Stimulated activated CD8-positive, alpha-beta memory T cell treated with anti-CD3 and anti-CD28 coated beads, Interleukin-15, amount 100 ng/mL, for 24 hours (primary cell): ENCODE results near the gene KCTD17.
"Not testable (repeated sequence)": the region's sequence is repeated elsewhere in the genome, so short reads cannot be mapped to it uniquely, and the experiment has no call there.

ENCODE experiments used
- DNase-seq: peaks from one replicate; pipeline ENCODE4 v3.0.0-alpha.2; 2020; ENCODE audit warnings: low read depth

KCTD17 gene

GRCh38 chr22:37060801-37061610, 9.5 kb downstream of the KCTD17 start:
- DNase-seq: no peak

GRCh38 chr22:37061611-37062375, 10.3 kb downstream of the KCTD17 start:
- DNase-seq: no peak

- no peak for DNase-seq
Measured at GRCh38 chr22:37062376-37062675, 10.8 kb downstream of the KCTD17 start.

GRCh38 chr22:37062702-37063381, 11.3 kb downstream of the KCTD17 start:
- DNase-seq: no peak

- no peak for DNase-seq
Measured at GRCh38 chr22:37063431-37064420, 12.2 kb downstream of the KCTD17 start.

GRCh38 chr22:37064553-37064952, 13.0 kb downstream of the KCTD17 start:
- DNase-seq: no peak

- no peak for DNase-seq
Measured at GRCh38 chr22:37065180-37065579, 13.6 kb downstream of the KCTD17 start.

- DNase-seq: no peak
Measured at GRCh38 chr22:37065961-37066360, 14.4 kb downstream of the KCTD17 start.

GRCh38 chr22:37067428-37067827, 15.9 kb downstream of the KCTD17 start:
- DNase-seq: no peak

- no peak for DNase-seq
Measured at GRCh38 chr22:37068859-37069258, 17.3 kb downstream of the KCTD17 start.

- DNase-seq: no peak
Measured at GRCh38 chr22:37069319-37069718, 17.8 kb downstream of the KCTD17 start.

GRCh38 chr22:37069719-37070118, 18.2 kb downstream of the KCTD17 start:
- DNase-seq: no peak

- no peak for DNase-seq
Measured at GRCh38 chr22:37070334-37070733, 18.8 kb downstream of the KCTD17 start.

- DNase-seq: no peak
Measured at GRCh38 chr22:37070744-37071143, 19.2 kb downstream of the KCTD17 start.

- not testable (repeated sequence) for DNase-seq
Measured at GRCh38 chr22:37071850-37072592, 20.5 kb downstream of the KCTD17 start.

- no peak for DNase-seq
Measured at GRCh38 chr22:37072673-37073072, 21.1 kb downstream of the KCTD17 start.

GRCh38 chr22:37074537-37074936, 23.0 kb downstream of the KCTD17 start:
- no peak for DNase-seq

GRCh38 chr22:37075046-37075445, 23.5 kb downstream of the KCTD17 start:
- no peak for DNase-seq

- DNase-seq: no peak
Measured at GRCh38 chr22:37075822-37076433, 24.4 kb downstream of the KCTD17 start.

GRCh38 chr22:37077802-37078448, 26.4 kb downstream of the KCTD17 start:
- DNase-seq: peak; percentile 89
